Stimulated activated CD8-positive, alpha-beta memory T cell treated with anti-CD3 and anti-CD28 coated beads, Interleukin-4, amount 100 ng/mL, for 24 hours (primary cell): ENCODE data around the gene MAFG.
"Not testable (repeated sequence)": the region's sequence is repeated elsewhere in the genome, so short reads cannot be mapped to it uniquely, and the experiment has no call there.

Source experiments
- DNase-seq: peaks from one replicate; pipeline ENCODE4 v3.0.0-alpha.2; 2020; ENCODE audit warnings: low read depth

MAFG gene

GRCh38 chr17:81958633-81959342 lies 31.3 kb upstream of the MAFG start:
- no peak for DNase-seq

GRCh38 chr17:81957691-81958432 lies 30.3 kb upstream of the MAFG start:
- DNase-seq = no peak

- DNase-seq = no peak
These were observed 29.4 kb upstream of the MAFG start for GRCh38 chr17:81956607-81957589.

GRCh38 chr17:81955756-81956544 lies 28.4 kb upstream of the MAFG start:
- DNase-seq = no peak

GRCh38 chr17:81955058-81955681 lies 27.6 kb upstream of the MAFG start:
- DNase-seq = no peak

GRCh38 chr17:81954131-81955057 lies 26.9 kb upstream of the MAFG start:
- no peak for DNase-seq

- DNase-seq = not testable (repeated sequence)
These were observed 25.9 kb upstream of the MAFG start for GRCh38 chr17:81953443-81953842.

GRCh38 chr17:81952792-81953228 lies 25.3 kb upstream of the MAFG start:
- DNase-seq = no peak

GRCh38 chr17:81951785-81952684 lies 24.5 kb upstream of the MAFG start:
- no peak for DNase-seq

- DNase-seq = no peak
These were observed 23.0 kb upstream of the MAFG start for GRCh38 chr17:81950501-81950900.

GRCh38 chr17:81948635-81949378 lies 21.3 kb upstream of the MAFG start:
- no peak for DNase-seq

- DNase-seq = no peak
These were observed 19.7 kb upstream of the MAFG start, which contains the start of gene MYADML2 for GRCh38 chr17:81947189-81947588. Gene MYADML2 (minus strand): TSS chr17:81947233. CDS start chr17:81941741, 5,492 bp downstream.

GRCh38 chr17:81944858-81945257 lies 17.3 kb upstream of the MAFG start:
- no peak for DNase-seq

GRCh38 chr17:81942167-81942553 lies 14.6 kb upstream of the MAFG start:
- no peak for DNase-seq

- DNase-seq = no peak
These were observed 14.1 kb upstream of the MAFG start for GRCh38 chr17:81941484-81942166.

- DNase-seq = no peak
These were observed 13.3 kb upstream of the MAFG start for GRCh38 chr17:81940538-81941483.
